Adrenal gland (tissue), 12 donors: Measurements from ENCODE around the gene OMP. TPM values are rescaled to one million over a fixed set of nuclear protein-coding genes. Genes with fewer than 3 reads are reported as not detected.

Source experiments
- DNase-seq, 7 donors: peaks; one replicate each; pipeline ENCODE4 v3.0.0-alpha.2; 2019 to 2020
- H3K27ac ChIP-seq, 5 donors: fragments of 200-600 bp; sonication (generic) in 4 of 5; 1 replicate in 3 of 5; 2 replicates in 2 of 5; pipeline versions ENCODE4 v1.5.1 to v1.8.0; 2016 to 2020; ENCODE audit warnings: mild to moderate bottlenecking in 1 of 5
- H3K27me3 ChIP-seq: fragments of 200-600 bp; 2 replicates; pipeline ENCODE4 v1.8.0; 2021
- H3K36me3 ChIP-seq, 2 donors: fragments of 200-600 bp; replicated peaks in 1 of 2; 1 replicate in 1 of 2; 2 replicates in 1 of 2; pipeline versions ENCODE4 v1.5.1 to v1.8.0; 2018 to 2022
- H3K4me1 ChIP-seq, 2 donors: fragments of 200-600 bp; replicated peaks in 1 of 2; 1 replicate in 1 of 2; 2 replicates in 1 of 2; pipeline versions ENCODE4 v1.5.1 to v1.8.0; 2018 to 2021
- H3K4me3 ChIP-seq, 4 donors: fragments of 200-600 bp; sonication (generic) in 3 of 4; one replicate each; pipeline ENCODE4 v1.5.1; 2016 to 2018
- H3K9me3 ChIP-seq, 3 donors: fragments of 200-600 bp; sonication (generic) in 1 of 3; replicated peaks in 1 of 3; 1 replicate in 2 of 3; 2 replicates in 1 of 3; pipeline versions ENCODE4 v1.5.1 to v1.8.0; 2016 to 2021
- POLR2A ChIP-seq, 2 donors: fragments of 450-650 bp; IDR thresholded peaks; one replicate each; pipeline ENCODE4 v1.6.1; 2017; ENCODE audit warnings: antibody characterized with exemption in 2 of 2, mild to moderate bottlenecking in 2 of 2, moderate library complexity in 1 of 2
- WGBS, 4 donors: extraction: QIAGEN DNeasy Blood & Tissue Kit in 2 of 4; methylation state at CpG; one replicate each; pipeline versions ENCODE4 v1.1.5 to v1.1.7; 2013 to 2017; 5-methylcytosine and 5-hydroxymethylcytosine counted together
- intact Hi-C, 2 donors: fragments of 100-400 bp; cut with DNase I; formaldehyde crosslinking; loops; one replicate each; pipeline versions ENCODE4 v1.14.1 to v1.15.0; 2022 to 2023
- polyA plus RNA-seq, 3 donors: library from polyadenylated mRNA; stranded (reverse); fragments of 200-250 nt in 2 of 3; fragments of 350-450 nt in 1 of 3; fragmentation: Illumina TruSeq in 1 of 3; extraction: RNeasy Lipid Tissue Mini Kit (QIAGEN cat#74804) in 1 of 3; gene quantifications; one replicate each; pipeline ENCODE4 v1.2.3, GENCODE V29; 2013 to 2014
- total RNA-seq, 9 donors: library from RNA; depleted of rRNA in 4 of 9; stranded (reverse); fragments of >200 nt in 4 of 9; fragments of 120-200 nt in 1 of 9; fragmentation: NEBNext Ultra II Directional in 1 of 9; extraction: Animal tissue kit (Norgen Biotek cat#: 25700) in 1 of 9; gene quantifications; one replicate each; pipeline versions ENCODE4 v1.1.0 to v1.2.4, GENCODE V29; 2013 to 2023
- TF ChIP-seq, protein P1 (sequence below), 6 experiments: fragments of 450-650 bp in 4 of 6; fragments of 200-600 bp in 2 of 6; sonication (generic) in 1 of 6; IDR thresholded peaks; 1 replicate in 5 of 6; 2 replicates in 1 of 6; pipeline versions ENCODE4 v1.5.1 to v1.8.0; 2016 to 2021; ENCODE audit warnings: antibody characterized with exemption in 6 of 6, mild to moderate bottlenecking in 2 of 6, moderate library complexity in 1 of 6
- donor health status: healthy with polysubstance abuse.
- donor health status: Bipolar disorder and iron deficiency.
- donor health status: DM: yes; HTN: yes; CAD: no.
- donor health status: DM: no; HTN: no; CAD: no.
- donor health status: DM: no; HTN: no; CAD: no.
- donor health status: DM: yes; HTN: yes; CAD: no.

Gene OMP
- total and polyA plus RNA-seq, 12 donors = 0.50 to 1.6 (median 0.92) TPM; not detected in 9

DNA sequence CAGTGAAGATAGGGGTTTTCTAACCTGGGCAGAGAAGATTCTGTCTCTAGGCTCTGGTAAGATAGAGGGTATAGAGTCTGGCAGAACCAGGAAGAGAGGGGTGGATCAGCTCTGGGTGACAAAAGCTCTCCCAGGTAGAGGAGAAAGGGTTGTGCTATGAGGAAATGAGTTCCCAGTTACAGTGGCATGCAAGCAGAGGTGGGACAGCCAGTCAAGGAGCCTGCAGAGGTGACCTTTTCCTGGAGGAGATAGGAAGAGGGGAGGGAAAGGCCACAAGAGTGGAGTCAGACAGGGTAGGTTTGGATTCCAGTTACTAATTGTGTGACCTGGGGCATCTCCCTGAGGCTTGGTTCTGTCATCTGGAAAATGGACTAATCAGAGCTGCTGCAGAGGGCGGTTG, 39.2 kb upstream of the OMP start:
- DNase-seq = peak in 1 of 7 donors; percentile 10
- Histone ChIP-seq H3K4me3 (no peak overlapping the region), H3K36me3 (no peaks in the 10 kb centered on the region), H3K27ac (no peak overlapping the region), H3K9me3 (no peaks in the 10 kb centered on the region), H3K4me1 (peaks cover 0 to 6% of the 10 kb centered on the region in 2 donors), H3K27me3 (no peaks in the 10 kb centered on the region)
- intact Hi-C loops = no loop called here
- 88 to 100% (median 92%) methylated on average over 1 of the region's 1 CpG for WGBS, 4 donors
- TF ChIP-seq, protein P1, sequence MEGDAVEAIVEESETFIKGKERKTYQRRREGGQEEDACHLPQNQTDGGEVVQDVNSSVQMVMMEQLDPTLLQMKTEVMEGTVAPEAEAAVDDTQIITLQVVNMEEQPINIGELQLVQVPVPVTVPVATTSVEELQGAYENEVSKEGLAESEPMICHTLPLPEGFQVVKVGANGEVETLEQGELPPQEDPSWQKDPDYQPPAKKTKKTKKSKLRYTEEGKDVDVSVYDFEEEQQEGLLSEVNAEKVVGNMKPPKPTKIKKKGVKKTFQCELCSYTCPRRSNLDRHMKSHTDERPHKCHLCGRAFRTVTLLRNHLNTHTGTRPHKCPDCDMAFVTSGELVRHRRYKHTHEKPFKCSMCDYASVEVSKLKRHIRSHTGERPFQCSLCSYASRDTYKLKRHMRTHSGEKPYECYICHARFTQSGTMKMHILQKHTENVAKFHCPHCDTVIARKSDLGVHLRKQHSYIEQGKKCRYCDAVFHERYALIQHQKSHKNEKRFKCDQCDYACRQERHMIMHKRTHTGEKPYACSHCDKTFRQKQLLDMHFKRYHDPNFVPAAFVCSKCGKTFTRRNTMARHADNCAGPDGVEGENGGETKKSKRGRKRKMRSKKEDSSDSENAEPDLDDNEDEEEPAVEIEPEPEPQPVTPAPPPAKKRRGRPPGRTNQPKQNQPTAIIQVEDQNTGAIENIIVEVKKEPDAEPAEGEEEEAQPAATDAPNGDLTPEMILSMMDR (IDR thresholded peaks at IDR 0.05) = no peak
- no peak for TF ChIP-seq POLR2A (IDR thresholded peaks at IDR 0.05)

DNA sequence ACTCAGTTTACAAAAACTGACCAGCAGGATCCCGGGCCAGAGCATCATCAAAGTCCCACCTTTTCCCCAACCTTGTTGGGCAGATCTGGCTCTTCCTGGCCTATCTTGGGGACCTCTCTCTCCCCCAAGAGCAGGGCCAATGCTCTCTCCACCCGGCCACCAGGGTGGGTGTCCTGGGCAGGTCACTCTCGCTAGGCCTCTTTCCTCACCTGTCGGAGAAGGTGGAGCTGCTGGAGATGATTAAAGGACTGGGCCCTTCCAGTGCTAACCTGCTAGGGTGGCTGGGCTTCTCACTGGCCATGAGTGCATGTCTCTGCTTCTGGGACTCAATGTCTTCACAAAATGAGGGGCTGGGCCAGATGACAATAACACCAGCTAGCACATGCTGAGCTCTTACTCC, 38.8 kb upstream of the OMP start:
- DNase-seq = peak in 2 of 7 donors; percentile 9 to 13
- 94 to 100% (median 95%) methylated on average over 4 of the region's 4 CpGs for WGBS, 4 donors
- no peaks in the 10 kb centered on the region for H3K9me3 ChIP-seq
- intact Hi-C loops = no loop called here
- peaks cover 0 to 11% of the 10 kb centered on the region in 2 donors for H3K4me1 ChIP-seq
- no peak overlapping the region for H3K27ac ChIP-seq
- no peaks in the 10 kb centered on the region for H3K27me3 ChIP-seq
- TF ChIP-seq POLR2A (IDR thresholded peaks at IDR 0.05) = no peak
- no peaks in the 10 kb centered on the region for H3K36me3 ChIP-seq
- H3K4me3 ChIP-seq = no peak overlapping the region

DNA sequence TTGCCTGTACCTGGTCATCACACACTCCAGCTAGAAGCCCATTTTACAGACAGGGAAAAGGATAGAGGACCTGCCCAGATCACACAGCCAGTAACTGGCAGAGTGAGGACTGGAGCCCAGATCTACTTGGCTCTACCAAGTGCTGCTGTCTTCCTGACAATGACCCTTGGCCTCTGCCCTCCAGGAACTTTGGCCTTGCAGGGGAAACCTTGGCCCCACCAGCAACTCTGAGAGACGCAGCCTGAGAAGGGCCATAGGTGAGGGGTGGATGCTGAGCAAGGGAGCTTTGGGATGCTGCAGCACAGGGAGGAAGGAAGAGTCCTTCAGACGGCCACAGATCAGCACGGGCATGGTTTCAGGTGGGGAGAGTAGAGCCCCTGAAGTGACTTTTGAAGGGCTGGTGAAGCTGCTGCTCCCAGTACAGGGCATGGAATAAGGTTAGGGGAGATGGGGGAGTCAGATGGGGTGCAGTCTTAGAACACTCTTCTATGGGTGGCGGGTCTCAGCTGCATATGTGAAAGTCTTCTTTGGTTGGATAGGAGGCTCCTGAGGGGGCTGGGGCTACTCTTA, 37.9 kb upstream of the OMP start:
- H3K27me3 ChIP-seq = no peaks in the 10 kb centered on the region
- no peaks in the 10 kb centered on the region for H3K9me3 ChIP-seq
- no peak overlapping the region for H3K27ac ChIP-seq
- 89 to 100% (median 92%) methylated on average over 3 to 4 of the region's 4 CpGs for WGBS, 4 donors
- no peaks in the 10 kb centered on the region for H3K36me3 ChIP-seq
- peak in 2 of 7 donors; percentile 10 to 18 for DNase-seq
- intact Hi-C loops = no loop called here
- no peak overlapping the region for H3K4me3 ChIP-seq
- no peak for TF ChIP-seq POLR2A (IDR thresholded peaks at IDR 0.05)
- TF ChIP-seq, protein P1 (IDR thresholded peaks at IDR 0.05) = no peak
- H3K4me1 ChIP-seq = peaks cover 0 to 13% of the 10 kb centered on the region in 2 donors

DNA sequence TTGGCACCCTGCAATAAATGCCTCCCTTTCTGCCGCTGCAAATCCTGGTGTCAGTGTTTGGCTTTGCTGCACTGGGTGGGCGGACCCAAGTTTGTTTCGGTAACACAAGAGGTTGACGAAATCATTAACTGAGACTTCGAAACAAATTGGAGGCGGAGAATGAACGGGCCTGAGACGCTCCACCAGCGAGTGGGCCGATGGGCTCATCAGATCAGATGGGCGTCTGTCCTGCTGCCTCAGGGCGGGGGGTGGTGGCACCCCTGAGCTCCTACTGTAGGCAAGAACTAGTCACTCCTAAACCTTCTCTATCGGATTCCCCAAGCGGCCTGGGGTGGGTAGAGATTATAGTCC, 36.8 kb upstream of the OMP start:
- Histone ChIP-seq H3K4me3 (peak overlapping the region in 2 of 4 donors; percentile 41 to 62), H3K9me3 (no peaks in the 10 kb centered on the region), H3K36me3 (no peaks in the 10 kb centered on the region), H3K27ac (peak overlapping the region in 4 of 5 donors; percentile 59 to 88 (median 76)), H3K27me3 (no peaks in the 10 kb centered on the region), H3K4me1 (peaks cover 0 to 13% of the 10 kb centered on the region in 2 donors)
- intact Hi-C loops = no loop called here
- peak in 4 of 7 donors; percentile 30 to 77 (median 43) for DNase-seq
- TF ChIP-seq, protein P1 (IDR thresholded peaks at IDR 0.05) = no peak
- TF ChIP-seq POLR2A (IDR thresholded peaks at IDR 0.05) = no peak
- WGBS, 4 donors = 50 to 69% (median 58%) methylated on average over 14 of the region's 14 CpGs
